LHCN-M2 (cell line): ENCODE measurements around the gene TAF1B. TPM values are rescaled to one million over a fixed set of nuclear protein-coding genes. Genes with fewer than 3 reads are reported as not detected.

ENCODE experiments used
- DNase-seq: peaks from one replicate; pipeline ENCODE4 v3.0.0-alpha.2; 2012; ENCODE audit warnings: low read depth
- total RNA-seq: library from RNA; depleted of rRNA; stranded (reverse); fragments of >200 nt; gene quantifications from 2 replicates; pipeline ENCODE4 v1.2.3, GENCODE V29; 2014

TAF1B gene
- total RNA-seq, 1 experiment from 2014 or later = 23.0 TPM

DNA sequence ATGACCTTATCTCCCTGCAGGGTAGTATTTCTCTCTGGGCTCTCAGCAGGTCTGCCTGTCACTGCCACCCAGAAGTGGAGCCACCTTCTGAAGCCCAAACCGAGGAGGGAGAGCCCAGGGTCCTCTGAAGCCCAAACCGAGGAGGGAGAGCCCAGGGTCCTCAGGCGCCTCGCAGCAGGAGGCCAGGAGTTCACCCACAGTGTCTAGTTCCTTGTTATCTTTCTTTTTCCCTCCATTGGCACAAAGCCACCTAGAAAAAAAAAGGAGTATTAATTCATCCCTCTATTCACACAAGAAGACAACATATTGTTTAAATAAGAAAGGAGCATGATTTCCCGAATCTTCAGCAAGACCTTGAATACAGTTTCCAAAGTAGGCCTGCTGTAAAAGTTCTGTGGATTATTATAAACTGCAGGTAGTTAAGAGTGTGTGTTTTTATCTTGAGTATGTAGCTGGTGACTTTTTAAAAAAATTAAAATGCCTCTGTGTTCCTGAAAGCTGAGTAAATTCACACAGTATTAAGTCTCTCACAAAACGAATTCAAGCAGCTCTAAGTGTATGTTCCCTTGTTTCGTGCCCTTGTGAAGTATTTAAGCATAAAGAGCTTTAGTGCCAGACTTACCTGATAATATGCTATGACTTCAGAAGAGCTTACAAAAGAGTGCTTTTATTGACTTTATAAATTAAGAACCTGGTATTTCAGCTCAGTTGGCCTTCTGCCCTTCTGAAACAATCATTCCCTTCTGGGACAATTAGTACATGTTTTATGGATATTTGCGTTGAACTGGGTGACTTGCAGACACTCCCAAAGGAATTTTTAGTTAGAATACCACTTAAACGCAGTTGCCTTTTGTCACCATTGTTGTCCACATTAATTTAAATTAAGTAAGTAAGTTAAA lies 96.6 kb downstream of the TAF1B start:
- DNase-seq = no peak

DNA sequence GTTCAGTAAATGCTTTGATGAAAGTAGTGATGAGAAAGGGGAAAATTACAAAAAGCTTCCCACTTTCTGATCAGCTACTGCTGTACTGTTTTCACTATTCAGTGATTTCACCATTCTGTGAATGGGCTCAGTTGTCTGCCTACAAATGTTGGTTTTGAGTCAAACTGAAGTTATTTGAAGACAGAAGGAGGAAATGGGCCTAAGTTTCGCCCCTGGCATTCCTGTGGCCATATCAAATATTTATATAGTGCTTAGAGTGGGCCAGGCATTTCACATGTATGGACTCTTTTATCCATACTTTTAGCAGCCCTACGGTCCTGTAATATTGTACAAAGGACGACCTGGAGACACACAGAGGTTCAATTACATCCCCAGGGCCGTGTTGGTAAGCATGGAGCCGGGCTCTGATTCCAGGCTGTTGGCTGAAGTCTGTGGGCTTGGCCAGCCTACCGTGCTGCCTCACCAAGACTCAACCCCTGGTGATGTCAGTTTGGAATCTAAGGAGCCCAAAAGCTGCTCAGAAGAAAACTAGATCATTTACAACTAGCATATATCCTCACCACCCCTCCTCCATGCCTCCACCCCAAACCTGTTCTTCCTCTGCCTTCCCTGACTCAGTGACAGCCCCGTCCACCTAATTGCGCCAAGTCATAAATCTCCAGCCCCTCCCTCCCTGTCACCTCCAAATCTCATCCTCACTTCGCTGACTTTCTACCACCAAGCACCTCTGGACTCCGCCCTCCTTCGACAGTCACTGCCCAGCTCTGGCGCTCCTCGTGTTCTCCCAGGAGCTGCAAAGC lies 98.1 kb downstream of the TAF1B start:
- peak; percentile 63 for DNase-seq

DNA sequence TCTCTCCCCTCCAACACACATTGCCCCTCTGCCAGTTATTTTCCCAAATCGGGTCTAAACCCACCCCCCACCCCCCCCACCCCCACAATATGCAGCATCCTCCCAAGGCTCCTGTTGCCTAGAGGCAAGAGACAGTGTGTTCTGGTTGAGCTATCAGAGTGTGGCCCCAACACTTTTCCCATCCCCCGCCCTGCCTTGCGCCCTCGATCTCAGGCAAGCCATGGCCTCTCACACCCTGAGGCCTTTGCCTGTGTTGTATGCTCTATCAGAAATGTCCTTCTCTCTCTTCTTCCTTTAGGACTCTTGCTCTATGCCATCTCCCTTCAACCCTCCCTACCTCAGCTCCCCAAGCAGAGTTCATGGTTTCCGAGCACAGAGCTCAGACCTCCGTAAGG lies 98.7 kb downstream of the TAF1B start:
- DNase-seq = no peak

DNA sequence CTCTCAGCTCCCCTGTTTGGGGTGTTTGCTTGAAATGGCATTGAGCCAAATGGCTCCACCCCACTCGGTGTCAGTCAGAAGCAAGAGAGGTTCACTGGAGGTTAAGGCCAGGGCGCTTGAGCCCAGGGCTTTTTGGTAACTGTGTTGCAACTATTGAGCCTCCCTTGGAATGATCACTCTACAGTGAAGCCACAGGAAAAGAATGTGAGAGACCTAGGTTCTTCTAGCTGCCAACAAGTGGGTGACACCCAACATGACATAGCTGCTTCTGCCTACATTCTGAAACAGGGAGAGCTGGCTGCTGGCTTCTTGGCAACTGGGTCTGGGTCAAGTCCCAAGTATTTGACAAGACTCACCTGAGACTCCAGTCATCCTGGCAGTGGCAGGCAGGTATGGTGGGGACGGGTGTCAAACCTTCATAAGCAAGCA lies 101.1 kb downstream of the TAF1B start:
- no peak for DNase-seq

DNA sequence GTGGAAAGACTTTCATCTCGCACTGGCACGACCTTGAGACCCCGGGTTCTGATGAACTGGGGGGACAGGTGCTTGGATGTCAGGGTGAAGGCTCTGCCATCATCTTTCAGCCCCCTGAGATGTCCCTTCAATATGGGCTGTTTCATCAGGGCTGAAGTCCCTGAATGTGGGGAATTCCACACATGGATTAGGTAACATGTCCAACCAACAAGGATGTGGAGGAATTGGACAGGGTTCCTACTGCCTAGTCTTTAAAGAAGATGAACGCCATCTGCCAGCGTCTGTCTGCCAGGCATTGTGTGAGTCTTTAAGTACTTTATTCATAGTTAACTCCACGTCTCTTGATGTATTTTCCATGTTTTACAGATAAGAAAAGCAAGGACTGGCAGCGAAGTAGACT lies 102.3 kb downstream of the TAF1B start:
- DNase-seq = no peak

DNA sequence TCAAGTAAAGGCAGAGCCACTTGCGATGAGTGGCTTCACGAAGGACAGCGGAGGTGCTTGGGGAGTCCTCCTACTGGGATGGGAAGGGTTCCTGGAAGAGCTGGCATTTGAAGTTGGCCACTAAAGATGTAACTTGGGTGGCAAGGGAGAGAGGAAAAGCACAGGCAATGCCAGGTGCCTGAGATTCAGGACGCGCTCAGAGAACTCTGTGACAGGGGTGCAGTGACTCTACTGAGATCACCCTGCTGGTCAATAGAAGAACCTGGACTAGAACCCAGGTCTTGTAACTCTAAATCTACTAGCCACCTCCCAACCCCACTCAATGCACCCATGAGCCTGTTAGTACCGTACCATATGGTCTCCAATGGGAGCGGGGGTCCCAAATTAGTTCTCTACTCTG lies 102.8 kb downstream of the TAF1B start:
- DNase-seq = no peak

DNA sequence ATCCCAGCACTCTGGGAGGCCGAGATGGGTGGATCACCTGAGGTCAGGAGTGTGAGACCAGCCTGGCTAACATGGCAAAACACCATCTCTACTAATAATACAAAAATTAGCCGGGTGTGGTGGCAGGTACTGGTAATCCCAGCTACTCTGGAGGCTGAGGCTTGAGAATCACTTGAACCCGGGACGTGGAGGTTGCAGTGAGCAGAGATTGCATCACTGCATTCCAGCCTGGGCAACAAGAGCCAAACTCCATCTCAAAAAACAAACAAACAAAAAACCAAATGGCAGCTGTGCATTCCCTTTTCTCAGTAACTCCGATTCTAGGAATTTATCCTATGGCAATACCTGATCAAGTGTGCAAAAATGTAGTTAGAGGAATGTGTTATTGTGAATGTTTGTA lies 103.5 kb downstream of the TAF1B start:
- DNase-seq = no peak

DNA sequence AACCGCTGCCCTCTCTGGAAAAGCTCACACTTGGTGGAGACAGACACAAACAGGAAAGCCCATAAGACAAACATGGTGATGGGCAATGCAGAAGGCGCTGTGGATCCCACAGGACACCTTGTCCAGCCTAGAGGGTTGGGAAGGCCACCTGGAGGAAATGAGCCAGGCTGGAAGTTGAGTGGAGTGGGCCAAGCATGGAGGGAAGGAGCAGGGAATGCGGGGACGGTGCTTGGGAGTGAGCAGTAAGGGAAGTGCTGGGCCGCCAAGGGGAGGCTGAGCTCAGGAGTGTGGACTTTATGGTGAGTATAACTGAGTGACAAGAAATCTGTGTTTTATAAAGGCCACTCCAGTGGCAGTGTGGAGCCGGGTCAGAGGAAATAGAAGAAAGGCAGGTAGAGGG lies 105.4 kb downstream of the TAF1B start:
- no peak for DNase-seq

DNA sequence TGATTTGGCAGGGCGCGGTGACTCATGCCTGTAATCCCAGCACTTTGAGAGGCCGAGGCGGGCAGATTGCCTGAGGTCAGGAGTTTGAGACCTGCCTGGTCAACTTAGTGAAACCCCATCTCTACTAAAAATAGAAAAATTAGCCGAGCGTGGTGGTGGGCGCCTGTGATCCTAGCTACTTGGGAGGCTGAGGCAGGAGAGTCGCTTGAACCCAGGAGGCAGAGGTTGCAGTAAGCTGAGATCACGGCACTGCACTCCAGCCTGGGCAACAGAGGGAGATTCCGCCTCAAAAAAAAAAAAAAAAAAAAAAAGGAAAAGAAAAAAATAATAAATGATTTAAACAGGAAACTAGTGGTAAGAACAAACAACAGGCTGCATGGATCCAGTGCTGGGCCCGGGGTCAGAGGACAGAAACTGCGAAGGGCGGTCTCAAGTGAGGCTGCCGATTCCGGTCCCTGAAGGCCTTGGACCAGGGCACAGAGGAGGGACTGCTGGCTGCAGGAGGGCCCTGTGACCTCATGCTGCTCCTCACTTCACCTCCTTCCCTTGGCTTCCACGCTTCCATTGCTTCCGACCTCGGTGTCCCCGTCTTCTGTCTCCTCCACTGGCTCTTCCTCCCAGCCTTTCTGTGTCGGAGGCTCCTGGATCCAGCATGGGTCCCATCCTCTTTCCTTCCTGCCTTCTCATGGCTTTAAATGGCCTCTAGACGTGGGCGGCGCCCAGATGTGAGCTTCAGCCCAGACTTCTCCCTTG lies 106.1 kb downstream of the TAF1B start:
- no peak for DNase-seq

DNA sequence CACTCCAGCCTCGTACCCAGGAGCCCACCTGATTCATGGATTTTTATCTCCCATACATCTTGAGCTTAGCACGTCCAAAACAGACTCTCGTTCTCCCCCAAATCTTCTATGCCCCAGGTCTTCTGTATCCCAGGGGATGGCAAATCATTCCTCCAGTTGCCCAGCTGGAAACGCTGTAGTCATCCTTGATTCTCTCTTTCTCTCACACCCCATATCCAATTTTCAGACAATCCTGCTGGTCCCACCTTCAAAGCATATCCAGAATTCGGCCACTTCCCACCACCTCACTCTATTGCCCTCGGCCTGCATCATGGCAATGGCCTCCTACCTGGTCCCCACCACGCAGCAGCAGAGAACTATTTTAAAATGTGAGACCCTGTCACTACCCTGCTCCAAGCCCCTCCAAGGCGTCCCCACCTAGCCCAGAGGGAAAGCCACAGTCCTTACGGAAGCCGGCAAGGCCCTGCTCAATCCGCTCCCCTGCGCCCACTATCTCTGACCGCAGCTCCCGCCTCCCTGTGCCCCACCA lies 106.8 kb downstream of the TAF1B start:
- no peak for DNase-seq

DNA sequence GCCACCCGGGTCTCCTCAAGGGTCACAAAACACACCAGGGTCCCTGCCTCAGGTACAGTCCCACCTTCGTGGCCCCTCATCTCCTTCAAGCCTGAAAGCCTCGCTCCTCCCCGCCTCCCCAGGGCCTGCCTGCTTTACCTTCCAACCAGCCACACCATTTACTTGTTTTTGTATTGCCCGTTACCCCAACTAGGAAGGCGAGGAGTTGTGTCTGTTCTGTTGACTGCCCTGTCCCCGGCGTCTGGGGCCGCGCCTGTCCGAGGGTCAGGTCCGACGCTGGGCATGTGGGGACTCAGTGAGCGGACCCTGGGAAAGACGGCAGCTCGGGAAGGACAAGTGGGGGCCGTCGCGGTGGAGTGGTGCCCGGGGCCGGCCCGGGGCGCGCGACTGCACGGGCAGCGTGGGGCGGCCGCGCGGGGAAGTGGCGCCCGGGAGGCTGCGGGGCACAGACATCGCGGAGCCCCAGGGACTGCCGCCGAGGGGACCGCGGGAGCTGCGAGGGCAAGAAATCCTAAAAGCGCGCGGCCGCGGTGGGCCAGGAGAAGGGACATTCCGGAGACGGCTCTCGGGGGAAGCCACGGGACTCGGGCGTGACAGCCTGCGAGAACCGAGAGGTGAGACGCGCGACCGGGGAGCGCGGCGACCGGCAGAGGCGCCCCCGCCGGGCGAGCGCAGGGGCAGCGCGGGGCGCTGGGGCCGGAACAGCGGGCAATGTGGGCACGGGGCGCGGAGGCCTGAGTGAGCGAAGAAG lies 107.4 kb downstream of the TAF1B start:
- DNase-seq = no peak

DNA sequence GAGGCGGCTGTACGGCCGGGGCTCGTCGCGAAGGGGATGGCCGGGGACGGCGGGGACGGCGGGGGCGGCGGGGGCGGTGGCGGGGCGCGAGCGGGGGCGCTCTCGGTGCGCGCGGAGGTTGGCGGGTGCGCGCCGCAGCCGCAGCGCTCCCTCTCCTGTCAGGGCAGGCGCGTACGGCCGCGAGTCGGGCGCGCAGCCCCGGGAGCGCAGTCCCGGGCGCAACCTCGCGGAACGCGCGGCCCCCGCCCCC lies 107.9 kb downstream of the TAF1B start:
- no peak for DNase-seq

DNA sequence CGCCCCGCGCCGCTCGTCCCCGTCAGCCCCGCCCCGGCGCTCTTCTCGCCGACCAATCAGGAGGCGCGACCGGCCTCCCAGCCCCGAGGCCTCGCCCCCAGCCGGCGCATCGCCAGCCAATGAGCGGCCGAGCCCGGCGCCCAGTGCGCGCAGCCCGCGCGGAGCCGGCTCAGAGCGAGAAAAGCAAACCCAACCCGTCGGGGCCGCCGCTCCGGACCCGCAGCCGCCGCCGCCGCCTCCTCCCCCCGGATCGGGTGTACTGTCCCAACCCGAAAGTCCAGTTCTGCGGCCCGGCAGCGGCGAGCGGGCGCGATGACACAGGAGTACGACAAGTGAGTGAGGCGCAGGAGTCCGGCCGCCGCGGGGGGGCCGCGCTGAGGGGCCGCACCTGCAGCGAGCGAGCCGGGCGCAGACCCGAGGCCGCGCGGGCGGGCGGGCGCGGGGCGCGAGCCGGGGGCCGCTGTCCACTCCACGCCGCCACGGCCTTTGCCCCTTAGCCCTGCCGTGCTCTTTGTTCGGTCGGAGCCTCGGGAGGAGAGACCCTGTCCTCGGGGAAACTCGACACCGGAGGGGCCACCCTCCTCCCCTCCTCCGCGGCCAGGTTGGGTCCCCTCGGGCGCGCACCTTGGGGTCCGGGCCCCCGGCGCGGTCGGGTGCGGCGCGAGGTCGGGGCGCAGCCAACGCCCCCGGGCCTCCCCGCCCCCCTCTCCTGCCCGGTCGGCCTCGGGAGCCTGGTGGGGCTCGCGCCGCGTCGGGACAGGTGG lies 108.4 kb downstream of the TAF1B start, which contains the start of gene GRHL1:
GRHL1 (plus strand) TSS at position 172 of the 764 bp plus-strand sequence; CDS start at position 313, 141 bp downstream.
- peak; percentile 81 for DNase-seq

DNA sequence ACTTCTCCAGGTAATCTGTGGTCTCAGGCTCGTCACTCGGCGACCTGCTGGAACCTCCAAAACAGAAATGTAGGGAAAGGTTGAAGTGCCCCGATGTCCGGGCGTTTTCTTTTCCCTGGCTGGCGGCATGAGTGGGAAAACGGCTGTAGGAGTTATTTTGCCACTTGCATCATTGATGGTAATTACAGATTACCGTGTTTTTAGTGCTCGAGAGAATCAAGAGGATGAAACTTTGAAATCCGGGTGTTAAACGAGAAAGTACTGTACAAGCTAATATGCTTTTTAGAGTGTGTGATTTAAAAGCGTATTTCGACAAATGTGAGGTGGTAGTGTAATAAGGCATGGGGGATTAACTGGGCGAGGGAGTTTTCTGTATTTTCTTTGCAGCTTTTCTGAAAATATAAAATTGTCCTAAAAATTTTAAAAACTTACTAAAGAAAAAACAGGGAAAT lies 109.0 kb downstream of the TAF1B start:
- DNase-seq = no peak

DNA sequence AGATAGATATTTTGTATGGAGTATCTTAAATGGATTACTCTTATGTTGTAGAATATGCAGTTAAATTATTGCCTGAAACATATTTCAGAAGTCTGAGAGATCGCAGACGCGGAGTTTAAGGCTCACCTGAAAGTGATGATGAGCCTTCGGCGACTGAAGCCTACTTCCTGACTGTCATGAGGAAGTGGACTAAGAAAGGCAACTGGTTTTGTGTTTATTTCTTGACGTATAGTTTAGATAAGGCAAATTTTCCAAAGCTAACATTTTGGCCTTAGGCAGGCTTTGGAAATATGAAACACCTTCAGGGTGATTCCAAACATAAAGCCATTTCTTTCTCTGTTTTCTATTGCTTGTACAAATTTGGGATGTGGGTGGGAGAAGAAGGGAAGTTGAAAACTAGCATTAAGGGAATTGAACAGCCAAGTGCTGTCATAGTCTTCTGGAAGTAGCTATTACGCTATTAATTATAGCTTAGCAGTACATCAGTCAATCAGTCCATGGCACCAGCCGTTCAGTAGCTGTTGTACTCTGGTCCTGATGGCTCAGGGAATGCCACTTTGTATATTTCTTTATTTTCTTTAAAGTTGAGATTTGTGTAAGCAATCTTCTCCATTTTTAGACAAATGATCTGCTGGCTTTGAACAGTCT lies 109.7 kb downstream of the TAF1B start:
- DNase-seq = no peak

DNA sequence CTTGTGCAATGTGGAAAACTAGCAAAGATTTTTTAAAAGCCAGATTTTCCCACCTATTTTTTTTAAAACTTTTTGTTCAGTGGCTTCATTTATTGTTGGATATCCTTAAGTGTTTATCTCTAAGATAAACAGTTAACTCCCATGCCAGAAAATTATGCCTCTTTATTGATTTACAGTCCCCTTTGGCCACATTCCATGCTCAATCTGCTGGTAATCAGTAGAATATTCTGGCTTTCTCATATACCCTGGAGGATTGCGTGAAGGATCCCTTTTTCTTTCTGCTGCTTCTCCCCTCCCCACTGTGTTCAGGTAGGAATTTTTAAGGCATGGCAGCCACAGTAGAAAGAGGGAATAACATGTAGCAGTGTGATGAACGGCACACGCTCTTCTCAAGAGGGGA lies 110.9 kb downstream of the TAF1B start:
- no peak for DNase-seq

DNA sequence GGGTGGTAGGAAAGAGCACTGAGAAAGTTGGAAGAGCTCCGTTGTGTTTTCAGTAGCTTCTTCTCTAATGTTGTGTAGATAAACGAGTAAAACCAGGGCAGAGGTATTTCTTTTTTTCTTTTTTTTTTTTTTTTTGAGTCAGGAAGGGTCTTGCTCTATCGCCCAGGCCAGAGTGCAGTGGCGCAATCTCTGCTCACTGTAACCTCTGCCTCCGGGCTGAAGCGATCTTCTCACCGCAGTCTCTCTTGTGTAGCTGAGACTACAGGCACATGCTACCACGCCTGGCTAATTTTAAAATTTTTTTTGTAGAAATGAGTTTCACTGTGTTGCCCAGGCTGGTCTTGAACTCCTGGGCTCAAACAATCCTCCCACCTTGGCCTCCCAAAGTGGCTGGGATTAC lies 114.8 kb downstream of the TAF1B start:
- no peak for DNase-seq

DNA sequence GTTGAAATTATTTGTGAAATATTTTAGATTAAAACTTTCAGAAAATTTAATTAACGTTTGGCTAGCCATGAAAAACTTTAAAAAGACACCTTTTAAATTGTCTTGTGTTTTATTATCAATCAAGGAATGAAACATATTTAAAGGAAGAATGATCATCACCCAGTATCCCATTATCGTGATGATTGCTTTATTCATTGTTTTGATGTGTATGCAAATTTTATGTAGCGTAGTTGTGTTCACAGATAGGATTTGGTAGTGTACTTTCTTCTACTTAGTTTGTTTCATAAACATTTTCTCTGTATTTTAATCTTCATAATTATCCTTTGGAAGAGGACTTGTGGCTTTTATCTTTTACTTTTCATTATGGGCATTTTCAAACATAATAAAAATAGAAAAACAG lies 116.0 kb downstream of the TAF1B start:
- DNase-seq = no peak

DNA sequence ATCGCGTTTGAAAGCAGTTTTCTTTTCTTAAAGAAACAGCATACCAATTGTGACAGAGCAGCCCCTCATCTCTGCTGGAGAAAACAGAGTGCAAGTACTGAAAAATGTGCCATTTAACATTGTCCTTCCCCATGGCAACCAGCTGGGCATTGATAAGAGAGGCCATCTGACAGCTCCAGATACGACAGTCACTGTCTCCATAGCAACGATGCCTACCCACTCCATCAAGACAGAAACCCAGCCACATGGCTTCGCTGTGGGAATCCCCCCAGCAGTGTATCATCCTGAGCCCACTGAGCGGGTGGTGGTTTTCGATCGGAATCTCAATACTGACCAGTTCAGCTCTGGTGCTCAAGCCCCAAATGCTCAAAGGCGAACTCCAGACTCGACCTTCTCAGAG lies 117.7 kb downstream of the TAF1B start:
- no peak for DNase-seq
